ENCODE results near the gene TBC1D21.

TBC1D21 gene

DNA sequence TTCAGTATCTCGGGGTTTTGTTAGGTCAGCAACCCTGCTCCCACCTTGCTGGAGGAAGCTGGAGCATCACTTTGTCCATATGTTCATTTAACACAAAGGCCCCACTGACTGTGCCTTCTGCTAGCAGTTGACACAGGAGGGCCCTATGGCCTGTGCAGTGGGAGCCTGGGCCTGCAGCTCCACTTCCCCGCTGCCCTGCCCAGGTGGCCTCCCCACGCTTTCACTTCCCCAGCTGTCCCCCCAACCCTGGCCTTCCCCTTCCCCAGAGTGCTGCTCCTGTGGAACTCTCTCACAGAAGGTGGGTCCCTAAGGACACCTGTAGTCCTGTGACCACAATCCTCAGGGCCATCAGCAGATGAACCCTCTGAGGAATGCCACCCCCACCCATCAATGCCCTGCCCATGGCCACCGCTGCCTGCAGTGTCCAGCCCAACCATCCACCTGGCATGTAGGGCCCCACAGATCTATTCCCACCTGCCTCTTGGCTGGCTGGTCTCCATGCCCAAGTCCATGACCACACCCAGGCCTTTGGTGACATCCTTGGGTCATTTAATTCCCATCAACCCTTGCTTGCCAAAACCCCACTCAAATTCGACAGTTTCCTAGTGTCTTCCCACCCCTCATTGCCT, 13.5 kb downstream of the TBC1D21 start:
- no peaks in the 10 kb centered on the region for H3K36me3 ChIP-seq (ENCODE audit: insufficient read depth, low read length)
- H3K4me1 ChIP-seq (ENCODE audit: insufficient read depth, low read length), result peaks cover 4% of the 10 kb centered on the region
- H3K9me3 ChIP-seq (ENCODE audit: low read length), result no peaks in the 10 kb centered on the region
- no peak overlapping the region for H3K4me3 ChIP-seq (ENCODE audit: low read length)
- no peak overlapping the region for H2AFZ ChIP-seq (ENCODE audit: low read depth, low read length)
- H3K27me3 ChIP-seq (ENCODE audit: insufficient read depth, low read length), result peaks cover 7% of the 10 kb centered on the region

DNA sequence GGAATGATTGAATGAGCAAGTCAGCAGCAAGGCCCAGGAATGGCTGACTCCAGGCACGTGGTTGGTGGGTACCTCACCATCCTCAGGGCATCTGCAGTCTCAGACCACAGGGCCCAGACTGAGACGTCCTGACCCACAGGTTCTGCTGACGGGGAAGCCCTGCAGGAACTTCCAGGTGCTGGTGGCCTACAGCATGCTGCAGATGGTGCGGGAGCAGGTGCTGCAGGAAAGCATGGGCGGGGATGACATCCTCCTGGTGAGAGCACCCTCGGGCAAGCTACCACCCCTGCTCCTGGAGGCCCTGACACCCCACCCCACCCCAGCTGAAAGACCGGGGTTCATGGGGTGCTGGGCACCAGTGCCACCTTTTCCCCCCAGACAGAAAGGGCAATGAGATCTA, 14.1 kb downstream of the TBC1D21 start:
- Histone ChIP-seq H3K4me3 (ENCODE audit: low read length) (no peak overlapping the region), H2AFZ (ENCODE audit: low read depth, low read length) (no peak overlapping the region), H3K9me3 (ENCODE audit: low read length) (peaks cover 2% of the 10 kb centered on the region), H3K4me1 (ENCODE audit: insufficient read depth, low read length) (peaks cover 4% of the 10 kb centered on the region), H3K27me3 (ENCODE audit: insufficient read depth, low read length) (peaks cover 7% of the 10 kb centered on the region), H3K36me3 (ENCODE audit: insufficient read depth, low read length) (no peaks in the 10 kb centered on the region)

DNA sequence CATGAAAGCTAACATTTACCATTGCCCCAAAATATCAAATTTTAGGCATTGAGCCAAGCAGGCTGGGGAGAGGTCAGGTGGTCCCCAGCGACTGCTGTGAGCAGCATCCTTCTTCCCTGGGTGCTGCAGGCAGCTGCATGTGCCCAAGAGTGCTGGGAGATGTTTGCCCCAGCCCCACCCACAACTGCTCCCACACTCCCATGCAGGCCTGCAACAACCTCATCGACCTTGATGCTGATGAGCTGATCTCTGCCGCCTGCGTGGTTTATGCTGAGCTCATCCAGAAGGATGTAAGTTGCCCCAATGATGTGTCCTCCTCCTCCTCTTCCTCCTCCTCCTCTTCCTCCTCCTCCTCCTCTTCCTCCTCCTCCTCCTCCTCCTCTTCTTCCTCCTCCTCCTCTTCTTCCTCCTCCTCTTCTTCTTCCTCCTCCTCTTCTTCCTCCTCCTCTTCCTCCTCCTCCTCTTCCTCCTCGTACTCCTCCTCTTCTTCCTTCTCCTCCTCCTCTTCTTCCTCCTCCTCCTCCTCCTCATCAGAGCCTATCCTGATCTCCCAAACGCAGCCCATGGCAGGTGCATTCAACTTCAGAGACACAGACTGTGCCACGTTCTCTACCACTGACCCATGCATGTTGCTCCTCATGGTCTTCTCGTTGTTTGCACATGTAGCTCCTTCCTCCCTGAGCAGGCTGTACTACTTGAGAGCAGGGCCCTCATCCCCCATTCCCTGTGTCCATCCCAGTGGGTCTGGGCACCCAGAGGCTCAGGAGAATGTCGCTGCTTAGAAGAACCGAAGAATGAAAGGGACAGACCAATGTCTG, 15.1 kb downstream of the TBC1D21 start:
- Histone ChIP-seq H3K27me3 (ENCODE audit: insufficient read depth, low read length) (peaks cover 7% of the 10 kb centered on the region), H3K4me3 (ENCODE audit: low read length) (no peak overlapping the region), H3K36me3 (ENCODE audit: insufficient read depth, low read length) (no peaks in the 10 kb centered on the region)

DNA sequence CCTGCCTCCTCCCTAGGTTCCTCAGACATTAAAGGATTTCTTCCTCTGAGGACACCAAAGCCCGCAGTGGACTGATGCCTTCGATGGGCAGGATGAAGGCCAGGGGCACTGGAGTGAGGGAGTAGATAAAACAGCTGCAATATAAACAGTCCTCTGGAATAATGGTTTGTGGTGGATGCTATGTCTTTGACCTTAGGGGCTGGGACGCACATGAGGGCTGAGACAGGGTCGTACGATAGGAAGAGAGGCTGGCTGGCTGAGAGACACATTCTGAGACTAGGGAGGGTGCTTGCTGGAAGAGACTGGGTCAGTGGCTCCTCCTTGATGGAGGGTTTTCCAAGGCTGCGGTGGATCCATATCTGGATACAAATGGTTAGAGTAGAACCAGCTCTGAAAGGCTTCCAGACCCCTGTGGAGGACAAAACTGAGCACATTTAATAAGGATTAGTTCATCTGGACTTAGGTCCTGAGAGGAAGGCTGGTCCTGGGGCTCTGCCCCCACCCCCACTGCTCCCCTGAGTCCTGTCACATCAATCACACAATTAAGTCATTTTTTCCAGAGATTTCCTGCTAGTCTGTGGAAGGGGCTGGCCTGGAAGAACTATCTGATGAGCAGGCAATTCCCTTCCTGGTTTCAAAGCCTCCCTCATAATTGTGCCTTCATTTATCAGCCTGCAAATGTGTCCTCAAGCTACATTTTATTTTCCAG, 15.8 kb downstream of the TBC1D21 start:
- Histone ChIP-seq H3K9me3 (ENCODE audit: low read length) (peaks cover 3% of the 10 kb centered on the region), H3K4me1 (ENCODE audit: insufficient read depth, low read length) (no peaks in the 10 kb centered on the region), H3K4me3 (ENCODE audit: low read length) (no peak overlapping the region), H3K27me3 (ENCODE audit: insufficient read depth, low read length) (peaks cover 7% of the 10 kb centered on the region), H3K36me3 (ENCODE audit: insufficient read depth, low read length) (no peaks in the 10 kb centered on the region), H2AFZ (ENCODE audit: low read depth, low read length) (no peak overlapping the region)

More for the DNA sequence above, 15.1 kb downstream of the TBC1D21 start:
- Histone ChIP-seq H3K4me1 (ENCODE audit: insufficient read depth, low read length) (no peaks in the 10 kb centered on the region), H2AFZ (ENCODE audit: low read depth, low read length) (no peak overlapping the region), H3K9me3 (ENCODE audit: low read length) (peaks cover 3% of the 10 kb centered on the region)

DNA sequence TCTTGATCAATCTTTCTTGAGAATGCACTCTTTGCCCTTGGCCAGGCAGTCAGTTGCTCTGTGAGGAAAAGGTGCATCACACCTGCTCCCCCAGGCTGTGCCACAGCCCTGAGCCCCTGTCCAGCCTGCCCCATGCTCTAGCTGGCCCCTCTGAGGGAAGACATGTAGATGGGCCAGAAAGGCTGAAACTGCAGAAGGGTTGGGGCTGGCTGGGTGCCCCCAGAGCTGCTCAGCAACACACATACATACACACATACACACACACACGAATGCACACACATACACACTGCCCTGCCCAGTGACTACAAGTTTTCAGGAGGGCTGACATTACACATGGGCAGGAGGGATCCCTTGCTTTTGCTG, 16.4 kb downstream of the TBC1D21 start:
- no peaks in the 10 kb centered on the region for H3K4me1 ChIP-seq (ENCODE audit: insufficient read depth, low read length)
- peaks cover 7% of the 10 kb centered on the region for H3K27me3 ChIP-seq (ENCODE audit: insufficient read depth, low read length)
- H2AFZ ChIP-seq (ENCODE audit: low read depth, low read length), result no peak overlapping the region
- peaks cover 3% of the 10 kb centered on the region for H3K9me3 ChIP-seq (ENCODE audit: low read length)
- no peaks in the 10 kb centered on the region for H3K36me3 ChIP-seq (ENCODE audit: insufficient read depth, low read length)
- H3K4me3 ChIP-seq (ENCODE audit: low read length), result no peak overlapping the region

DNA sequence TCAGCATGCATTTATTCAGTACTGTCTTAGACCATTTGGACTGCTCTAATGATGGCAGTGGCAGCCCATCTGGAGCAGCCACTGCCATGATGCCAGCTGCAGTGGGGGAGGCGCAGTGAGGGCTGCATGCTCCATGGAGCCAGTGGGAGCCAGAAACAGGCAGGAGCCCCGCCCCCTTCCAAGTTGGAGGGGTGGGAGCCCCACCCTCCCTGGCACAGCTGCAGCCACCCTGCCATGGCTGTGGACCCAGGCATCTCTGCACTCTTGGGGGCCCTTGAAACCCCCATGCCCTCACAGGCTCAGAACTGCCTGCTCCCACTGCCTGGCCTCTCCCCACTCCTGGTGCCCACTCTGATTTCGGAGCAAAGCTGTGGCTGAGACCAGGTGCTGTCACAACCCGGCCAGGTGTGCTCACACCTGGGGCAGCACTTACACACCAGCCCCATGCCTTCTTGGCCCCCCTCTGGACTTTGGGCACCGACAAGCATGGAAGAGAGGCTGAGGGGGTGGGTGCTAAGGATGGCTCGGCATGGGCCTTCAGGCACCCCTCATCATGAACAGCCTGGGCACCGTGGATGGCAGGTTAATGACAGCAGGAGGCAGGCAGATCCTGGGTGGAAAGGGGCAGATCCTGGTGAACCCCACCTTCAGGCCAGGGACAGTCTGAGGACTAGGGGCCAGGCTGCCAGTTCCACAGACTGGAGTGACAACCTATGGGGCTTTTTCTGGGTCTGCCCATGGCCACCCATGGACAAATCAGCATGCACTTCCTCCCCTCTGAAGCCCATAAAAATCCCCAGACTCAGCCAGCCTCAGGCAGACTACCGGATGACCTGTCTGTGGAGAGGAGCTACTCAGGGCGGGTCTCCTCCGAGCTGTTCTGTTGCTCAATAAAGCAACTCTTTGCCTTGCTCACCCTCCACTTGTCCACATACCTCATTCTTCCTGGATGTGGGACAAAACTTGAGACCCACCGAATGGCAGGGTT, 18.3 kb downstream of the TBC1D21 start:
- H2AFZ ChIP-seq (ENCODE audit: low read depth, low read length), result no peak overlapping the region
- no peaks in the 10 kb centered on the region for H3K36me3 ChIP-seq (ENCODE audit: insufficient read depth, low read length)
- H3K27me3 ChIP-seq (ENCODE audit: insufficient read depth, low read length), result peaks cover 7% of the 10 kb centered on the region
- H3K9me3 ChIP-seq (ENCODE audit: low read length), result peaks cover 3% of the 10 kb centered on the region
- H3K4me1 ChIP-seq (ENCODE audit: insufficient read depth, low read length), result peaks cover 8% of the 10 kb centered on the region
- H3K4me3 ChIP-seq (ENCODE audit: low read length), result no peak overlapping the region

DNA sequence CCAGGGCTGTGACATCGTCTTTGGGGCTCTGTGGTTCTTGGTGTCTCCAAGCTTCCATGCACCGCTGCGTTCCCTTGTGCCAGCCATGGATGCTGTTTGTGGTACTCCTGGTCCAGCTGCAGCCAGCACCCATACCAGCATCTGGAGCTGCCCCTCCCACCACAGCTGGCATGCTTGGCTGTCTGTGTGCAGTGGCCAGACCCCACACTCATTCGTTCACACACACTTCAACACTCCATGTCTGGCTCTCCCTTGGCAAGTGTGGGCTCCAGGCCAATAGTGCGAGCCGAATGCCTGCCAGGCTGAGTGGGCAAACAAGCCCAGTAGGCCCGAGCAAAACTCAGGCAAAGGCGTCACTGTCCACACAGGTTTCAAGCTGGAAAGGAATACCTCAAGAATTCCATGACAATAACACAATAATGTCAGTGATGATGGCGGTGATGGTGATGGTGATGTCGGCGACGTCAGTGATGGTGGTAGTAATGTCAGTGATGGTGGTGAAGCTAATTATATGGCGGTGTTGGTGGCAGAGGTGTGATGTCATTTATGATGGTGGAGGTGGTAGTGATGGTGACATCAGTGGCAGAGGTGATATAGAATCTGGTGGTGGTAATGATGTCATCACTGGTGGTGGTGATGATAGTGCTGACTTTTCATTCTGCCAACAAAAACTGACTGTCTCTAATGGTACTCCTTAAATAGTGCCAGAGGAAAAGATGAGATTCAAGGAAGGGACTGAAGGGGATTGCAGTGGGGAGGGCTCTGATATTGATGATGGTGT, 19.3 kb downstream of the TBC1D21 start:
- Histone ChIP-seq H2AFZ (ENCODE audit: low read depth, low read length) (no peak overlapping the region), H3K27me3 (ENCODE audit: insufficient read depth, low read length) (peaks cover 7% of the 10 kb centered on the region), H3K4me3 (ENCODE audit: low read length) (no peak overlapping the region), H3K9me3 (ENCODE audit: low read length) (peaks cover 3% of the 10 kb centered on the region), H3K36me3 (ENCODE audit: insufficient read depth, low read length) (no peaks in the 10 kb centered on the region), H3K4me1 (ENCODE audit: insufficient read depth, low read length) (peaks cover 8% of the 10 kb centered on the region)

DNA sequence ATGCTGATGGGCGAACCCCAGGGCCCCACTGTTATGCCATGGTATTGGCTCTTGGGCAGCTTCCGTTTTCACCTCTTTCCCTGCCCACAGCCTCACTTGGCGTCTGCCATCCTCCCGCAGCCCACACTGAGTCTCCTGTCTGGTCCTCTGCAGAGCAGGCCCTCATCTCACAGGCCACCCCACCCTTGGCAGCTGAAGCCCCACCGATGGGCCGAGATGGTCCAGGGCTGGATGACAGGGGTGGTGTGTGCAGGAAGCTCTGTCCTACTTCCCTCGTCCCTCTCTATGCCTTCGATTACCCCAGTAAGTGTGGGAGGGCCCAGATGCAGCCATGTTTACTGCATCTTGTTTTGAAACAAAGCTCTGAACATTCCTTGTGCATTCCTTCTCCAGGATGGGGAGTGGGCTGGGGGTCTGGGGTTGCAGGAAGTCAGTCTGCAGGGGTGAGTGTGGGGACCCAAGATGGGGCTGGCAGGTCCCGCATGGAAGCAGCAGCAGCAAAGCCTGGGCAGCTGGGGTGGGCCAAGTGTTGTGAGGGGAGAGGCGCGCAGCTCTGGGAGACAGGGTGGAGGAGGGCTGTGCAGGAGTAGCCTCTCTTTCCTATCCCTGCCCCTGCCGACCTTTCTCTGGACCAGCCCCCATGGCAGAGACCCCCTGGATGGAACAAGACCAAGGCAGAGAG, 20.9 kb downstream of the TBC1D21 start:
- H3K27me3 ChIP-seq (ENCODE audit: insufficient read depth, low read length), result peaks cover 7% of the 10 kb centered on the region
- H3K36me3 ChIP-seq (ENCODE audit: insufficient read depth, low read length), result no peaks in the 10 kb centered on the region
- H3K9me3 ChIP-seq (ENCODE audit: low read length), result peaks cover 3% of the 10 kb centered on the region
- no peak overlapping the region for H2AFZ ChIP-seq (ENCODE audit: low read depth, low read length)
- H3K4me1 ChIP-seq (ENCODE audit: insufficient read depth, low read length), result peaks cover 8% of the 10 kb centered on the region
- H3K4me3 ChIP-seq (ENCODE audit: low read length), result no peak overlapping the region

DNA sequence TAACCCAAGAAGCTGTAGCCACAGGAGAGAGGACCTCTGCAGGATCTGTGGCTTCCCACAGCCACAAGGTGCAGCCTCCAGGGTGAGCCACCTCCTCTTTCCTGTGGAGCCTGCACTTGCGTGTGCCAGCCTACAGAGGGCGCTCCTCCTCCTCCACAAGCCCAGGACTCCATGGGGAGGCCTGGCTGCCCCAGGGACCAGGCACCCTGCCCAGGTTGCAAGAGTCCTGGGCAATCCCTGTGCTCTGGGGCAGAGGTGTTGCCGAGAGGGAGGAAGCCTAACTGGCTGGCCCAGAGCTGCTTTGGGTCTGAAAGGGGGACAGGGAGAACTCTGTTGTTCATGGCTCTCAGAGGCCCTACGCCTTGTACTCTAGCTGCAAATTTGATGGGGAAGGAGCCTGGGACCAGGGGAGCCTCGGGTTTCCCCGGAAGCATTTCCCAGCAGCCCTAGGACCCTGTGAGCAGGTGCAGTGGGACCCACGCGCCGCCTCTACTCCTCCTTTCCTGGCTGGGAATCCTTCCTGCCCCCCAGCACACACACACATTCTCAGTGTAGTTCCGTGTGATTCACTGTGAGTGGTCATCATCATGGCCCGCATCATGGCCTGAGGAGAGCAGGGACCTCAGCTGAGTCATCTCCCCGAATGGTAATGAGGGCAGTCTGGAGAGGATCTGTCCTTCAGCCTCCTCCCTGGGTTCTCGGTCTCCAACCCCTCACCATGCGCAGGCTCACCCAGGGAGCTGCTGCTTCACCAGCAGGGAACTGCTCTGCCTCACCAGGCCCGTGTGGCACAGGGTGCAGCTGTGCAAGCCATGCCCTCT, 24.3 kb downstream of the TBC1D21 start:
- Histone ChIP-seq H3K4me3 (ENCODE audit: low read length) (no peak overlapping the region), H3K9me3 (ENCODE audit: low read length) (no peaks in the 10 kb centered on the region), H3K36me3 (ENCODE audit: insufficient read depth, low read length) (no peaks in the 10 kb centered on the region), H3K27me3 (ENCODE audit: insufficient read depth, low read length) (peaks cover 9% of the 10 kb centered on the region), H3K4me1 (ENCODE audit: insufficient read depth, low read length) (peaks cover 8% of the 10 kb centered on the region), H2AFZ (ENCODE audit: low read depth, low read length) (no peak overlapping the region)

DNA sequence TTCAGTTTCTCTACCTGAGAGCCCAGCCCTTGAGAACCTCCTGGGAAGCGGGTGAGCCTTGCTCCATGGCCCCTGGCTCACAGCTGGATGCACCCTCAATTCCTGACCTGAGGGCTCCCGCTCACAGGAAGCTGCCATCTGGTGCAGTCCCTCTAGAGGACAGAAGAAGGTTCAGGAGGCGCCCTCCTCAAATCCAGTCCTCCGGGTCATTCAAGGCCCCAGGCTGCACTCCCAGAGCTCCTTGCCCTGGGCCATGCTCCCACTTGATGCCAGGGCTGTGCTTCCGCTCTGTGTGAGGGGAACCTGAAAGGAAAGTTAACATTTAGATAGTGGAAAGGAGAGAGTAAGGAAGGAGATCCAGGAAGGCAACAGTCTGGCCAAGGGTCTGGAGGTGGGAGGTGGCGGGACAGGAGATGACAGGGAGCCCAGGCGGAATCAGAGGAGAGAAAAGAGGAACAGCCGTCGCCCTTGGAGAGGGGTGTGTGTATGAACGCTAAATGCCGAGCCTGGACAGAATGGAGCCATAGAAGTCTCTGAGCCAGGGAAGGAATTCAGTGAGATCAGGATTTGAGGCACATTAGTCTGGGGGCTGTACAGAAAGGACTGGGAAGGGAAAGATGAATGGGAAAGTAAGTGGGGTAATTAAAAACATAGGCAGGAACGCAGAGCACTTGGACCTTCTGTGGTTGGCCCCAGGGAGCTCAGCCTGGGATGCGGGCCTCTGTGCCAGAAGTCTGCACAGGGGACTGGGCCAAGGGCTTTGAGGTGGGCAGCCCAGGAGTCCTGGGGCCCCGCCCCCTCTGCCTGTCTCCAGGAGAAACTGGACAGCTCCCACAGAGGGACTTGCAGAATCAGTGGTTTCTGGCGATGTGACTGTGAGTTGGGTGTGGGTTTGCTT, 26.1 kb downstream of the TBC1D21 start:
- Histone ChIP-seq H2AFZ (ENCODE audit: low read depth, low read length) (no peak overlapping the region), H3K4me1 (ENCODE audit: insufficient read depth, low read length) (peaks cover 8% of the 10 kb centered on the region), H3K27me3 (ENCODE audit: insufficient read depth, low read length) (peaks cover 12% of the 10 kb centered on the region), H3K36me3 (ENCODE audit: insufficient read depth, low read length) (no peaks in the 10 kb centered on the region), H3K4me3 (ENCODE audit: low read length) (no peak overlapping the region), H3K9me3 (ENCODE audit: low read length) (peaks cover 4% of the 10 kb centered on the region)

Measured in neuron (in vitro differentiated cells).